Hepatocyte (in vitro differentiated cells): ENCODE measurements around the gene LRRC4. TPM values are rescaled to one million over a fixed set of nuclear protein-coding genes. Genes with fewer than 3 reads are reported as not detected.

ENCODE experiments used
- DNase-seq: peaks from one replicate; pipeline ENCODE4 v3.0.0-alpha.2; 2016; ENCODE audit warnings: low spot score
- H2AFZ ChIP-seq: fragments of 200-600 bp; sonication (generic); 2 replicates; pipeline ENCODE4 v1.6.0; 2016; ENCODE audit warnings: antibody characterized with exemption, mild to moderate bottlenecking
- H3K27ac ChIP-seq: fragments of 200-600 bp; sonication (generic); 2 replicates; pipeline ENCODE4 v1.5.1; 2016; ENCODE audit warnings: mild to moderate bottlenecking
- H3K27me3 ChIP-seq: fragments of 200-600 bp; sonication (generic); 2 replicates; pipeline ENCODE4 v1.6.1; 2016
- H3K36me3 ChIP-seq: fragments of 200-600 bp; sonication (generic); replicated peaks from 2 replicates; pipeline ENCODE4 v1.5.1; 2016; ENCODE audit warnings: low read depth; ENCODE audit not compliant: insufficient read depth
- H3K4me1 ChIP-seq: fragments of 200-600 bp; sonication (generic); 2 replicates; pipeline ENCODE4 v1.5.1; 2016; ENCODE audit warnings: mild to moderate bottlenecking, moderate library complexity; ENCODE audit not compliant: insufficient read depth
- H3K4me2 ChIP-seq: fragments of 200-600 bp; sonication (generic); 2 replicates; pipeline ENCODE4 v1.6.0; 2016
- H3K4me3 ChIP-seq: fragments of 200-600 bp; sonication (generic); 2 replicates; pipeline ENCODE4 v1.5.1; 2016; ENCODE audit warnings: mild to moderate bottlenecking
- H3K79me2 ChIP-seq: fragments of 200-600 bp; sonication (generic); 2 replicates; pipeline ENCODE4 v1.6.0; 2017; ENCODE audit warnings: mild to moderate bottlenecking
- H3K9me2 ChIP-seq: fragments of 200-600 bp; sonication (generic); replicated peaks from 2 replicates; pipeline ENCODE4 v1.6.0; 2017; ENCODE audit warnings: mild to moderate bottlenecking; ENCODE audit not compliant: insufficient read depth
- H3K9me3 ChIP-seq: fragments of 200-600 bp; sonication (generic); 2 replicates; pipeline ENCODE4 v1.5.1; 2016; ENCODE audit warnings: low read depth, mild to moderate bottlenecking
- H4K20me1 ChIP-seq: fragments of 200-600 bp; sonication (generic); 2 replicates; pipeline ENCODE4 v1.6.0; 2016; ENCODE audit warnings: mild to moderate bottlenecking; ENCODE audit not compliant: insufficient read depth, poor library complexity, severe bottlenecking
- EZH2 ChIP-seq: fragments of 200-600 bp; sonication (generic); IDR thresholded peaks from 2 replicates; pipeline ENCODE4 v1.6.1; 2016; ENCODE audit warnings: antibody characterized with exemption, mild to moderate bottlenecking, borderline replicate concordance
- EZH2phosphoT487 ChIP-seq: fragments of 200-600 bp; sonication (generic); IDR thresholded peaks from one replicate; pipeline ENCODE4 v1.6.1; 2018; ENCODE audit warnings: antibody characterized with exemption, mild to moderate bottlenecking, low read depth, moderate library complexity; ENCODE audit not compliant: unreplicated experiment, severe bottlenecking
- WGBS: methylation state at CpG from one replicate; pipeline ENCODE4 v1.1.6; 2016; ENCODE audit warnings: low lambda C conversion rate; ENCODE audit errors: missing lambda C conversion rate; 5-methylcytosine and 5-hydroxymethylcytosine counted together
- polyA plus RNA-seq: library from polyadenylated mRNA; unstranded; fragments of >200 nt; fragmentation: Nextera tagmentation; extraction: Ambion mirVana; gene quantifications from 2 replicates; pipeline ENCODE4 v1.2.1, GENCODE V29; 2016
- total RNA-seq: library from RNA; depleted of rRNA; stranded (reverse); fragments of >200 nt; gene quantifications from 2 replicates; pipeline ENCODE4 v1.2.3, GENCODE V29; 2014
- TF ChIP-seq, protein P1 (sequence below): fragments of 200-600 bp; sonication (generic); IDR thresholded peaks from 2 replicates; pipeline ENCODE4 v1.5.1; 2016; ENCODE audit warnings: antibody characterized with exemption, mild to moderate bottlenecking; ENCODE audit not compliant: poor library complexity

LRRC4 gene
- total and polyA plus RNA-seq, 2 experiments from 2014 or later: 3.9 to 15.1 TPM

DNA sequence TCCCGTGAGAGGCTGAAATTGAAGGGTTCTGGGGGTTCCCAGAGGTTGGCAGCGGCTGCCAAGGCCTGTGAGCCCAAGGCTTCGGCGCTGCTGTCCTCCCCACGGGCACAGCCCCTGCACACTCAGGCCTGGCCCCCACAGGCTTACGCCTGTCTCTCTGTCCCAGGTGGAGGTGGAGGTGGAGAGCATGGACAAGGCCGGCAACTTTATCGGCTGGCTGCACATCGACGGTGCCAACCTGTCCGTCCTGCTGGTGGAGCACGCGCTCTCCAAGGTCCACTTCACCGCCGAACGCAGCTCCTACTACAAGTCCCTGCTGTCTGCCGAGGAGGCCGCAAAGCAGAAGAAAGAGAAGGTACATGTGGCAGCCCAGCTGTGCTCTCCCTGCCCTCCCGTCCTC lies 43.1 kb upstream of the LRRC4 start:
- Histone ChIP-seq H4K20me1 (no peaks in the 10 kb centered on the region), H3K9me2 (no peaks in the 10 kb centered on the region), H3K27ac (no peak overlapping the region), H3K36me3 (no peaks in the 10 kb centered on the region), H3K4me1 (no peaks in the 10 kb centered on the region), H3K4me2 (no peak overlapping the region), H3K79me2 (peaks cover 3% of the 10 kb centered on the region), H3K9me3 (no peaks in the 10 kb centered on the region), H2AFZ (no peak overlapping the region), H3K27me3 (no peaks in the 10 kb centered on the region), H3K4me3 (no peak overlapping the region)
- WGBS: 94% methylated on average over 19 of the region's 19 CpGs
- TF ChIP-seq, protein P1, sequence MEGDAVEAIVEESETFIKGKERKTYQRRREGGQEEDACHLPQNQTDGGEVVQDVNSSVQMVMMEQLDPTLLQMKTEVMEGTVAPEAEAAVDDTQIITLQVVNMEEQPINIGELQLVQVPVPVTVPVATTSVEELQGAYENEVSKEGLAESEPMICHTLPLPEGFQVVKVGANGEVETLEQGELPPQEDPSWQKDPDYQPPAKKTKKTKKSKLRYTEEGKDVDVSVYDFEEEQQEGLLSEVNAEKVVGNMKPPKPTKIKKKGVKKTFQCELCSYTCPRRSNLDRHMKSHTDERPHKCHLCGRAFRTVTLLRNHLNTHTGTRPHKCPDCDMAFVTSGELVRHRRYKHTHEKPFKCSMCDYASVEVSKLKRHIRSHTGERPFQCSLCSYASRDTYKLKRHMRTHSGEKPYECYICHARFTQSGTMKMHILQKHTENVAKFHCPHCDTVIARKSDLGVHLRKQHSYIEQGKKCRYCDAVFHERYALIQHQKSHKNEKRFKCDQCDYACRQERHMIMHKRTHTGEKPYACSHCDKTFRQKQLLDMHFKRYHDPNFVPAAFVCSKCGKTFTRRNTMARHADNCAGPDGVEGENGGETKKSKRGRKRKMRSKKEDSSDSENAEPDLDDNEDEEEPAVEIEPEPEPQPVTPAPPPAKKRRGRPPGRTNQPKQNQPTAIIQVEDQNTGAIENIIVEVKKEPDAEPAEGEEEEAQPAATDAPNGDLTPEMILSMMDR: no peak
- no peak for TF ChIP-seq EZH2
- TF ChIP-seq EZH2phosphoT487: no peak
- no peak for DNase-seq

- no peak for DNase-seq
- no peak for TF ChIP-seq EZH2phosphoT487
- no peak for TF ChIP-seq EZH2
- TF ChIP-seq, protein P1: no peak
- H3K4me1 ChIP-seq: no peaks in the 10 kb centered on the region
- 92% methylated on average over 15 of the region's 15 CpGs for WGBS
- H3K4me2 ChIP-seq: no peak overlapping the region
- H3K36me3 ChIP-seq: no peaks in the 10 kb centered on the region
- H3K27ac ChIP-seq: no peak overlapping the region
- no peak overlapping the region for H2AFZ ChIP-seq
- no peaks in the 10 kb centered on the region for H3K9me2 ChIP-seq
- no peaks in the 10 kb centered on the region for H3K27me3 ChIP-seq
- no peaks in the 10 kb centered on the region for H4K20me1 ChIP-seq
- H3K9me3 ChIP-seq: no peaks in the 10 kb centered on the region
- no peak overlapping the region for H3K4me3 ChIP-seq
- peaks cover 3% of the 10 kb centered on the region for H3K79me2 ChIP-seq
These were observed 42.6 kb upstream of the LRRC4 start for GRCh38 chr7:128073671-128074310.

GRCh38 chr7:128071801-128072200 lies 40.6 kb upstream of the LRRC4 start:
- Histone ChIP-seq H3K27ac (no peak overlapping the region), H3K9me2 (no peaks in the 10 kb centered on the region), H3K4me3 (no peak overlapping the region), H3K9me3 (no peaks in the 10 kb centered on the region), H3K79me2 (peaks cover 3% of the 10 kb centered on the region), H3K4me2 (no peak overlapping the region), H3K4me1 (no peaks in the 10 kb centered on the region), H2AFZ (no peak overlapping the region), H3K36me3 (no peaks in the 10 kb centered on the region), H3K27me3 (no peaks in the 10 kb centered on the region), H4K20me1 (no peaks in the 10 kb centered on the region)
- no peak for DNase-seq
- WGBS: 87% methylated on average over 11 of the region's 11 CpGs
- TF ChIP-seq EZH2: no peak
- TF ChIP-seq, protein P1: no peak
- no peak for TF ChIP-seq EZH2phosphoT487
